ENCODE data around the gene SRGN.

The SRGN gene

DNA sequence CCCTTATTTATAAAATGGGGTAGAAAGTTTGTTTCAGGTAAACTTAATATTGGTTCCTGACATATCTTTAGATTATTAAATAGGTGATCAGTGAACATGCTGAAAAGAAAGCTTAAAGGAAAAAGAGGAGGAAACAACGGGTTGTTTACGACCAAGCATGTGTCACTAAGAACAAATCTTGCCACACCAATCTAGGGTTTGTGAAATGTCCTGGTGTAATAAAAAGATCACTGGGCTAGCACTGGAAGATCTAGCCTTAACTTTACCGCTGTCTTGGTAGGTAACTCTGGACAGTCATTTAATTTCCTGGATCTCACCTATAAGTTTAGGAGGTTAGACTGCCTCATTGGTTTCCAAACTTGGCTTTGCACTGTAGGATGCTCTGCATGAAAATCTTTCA lies 55.1 kb downstream of the SRGN start:
- Histone ChIP-seq H3K27me3 (no peaks in the 10 kb centered on the region), H3K36me3 (no peaks in the 10 kb centered on the region; the same call in 1 of the 2 replicates), H3K9me3 (no peaks in the 10 kb centered on the region), H3K4me1 (no peaks in the 10 kb centered on the region), H3K4me3 (ENCODE audit: low read depth, low read length) (no peak overlapping the region)
- TF ChIP-seq, protein P1, sequence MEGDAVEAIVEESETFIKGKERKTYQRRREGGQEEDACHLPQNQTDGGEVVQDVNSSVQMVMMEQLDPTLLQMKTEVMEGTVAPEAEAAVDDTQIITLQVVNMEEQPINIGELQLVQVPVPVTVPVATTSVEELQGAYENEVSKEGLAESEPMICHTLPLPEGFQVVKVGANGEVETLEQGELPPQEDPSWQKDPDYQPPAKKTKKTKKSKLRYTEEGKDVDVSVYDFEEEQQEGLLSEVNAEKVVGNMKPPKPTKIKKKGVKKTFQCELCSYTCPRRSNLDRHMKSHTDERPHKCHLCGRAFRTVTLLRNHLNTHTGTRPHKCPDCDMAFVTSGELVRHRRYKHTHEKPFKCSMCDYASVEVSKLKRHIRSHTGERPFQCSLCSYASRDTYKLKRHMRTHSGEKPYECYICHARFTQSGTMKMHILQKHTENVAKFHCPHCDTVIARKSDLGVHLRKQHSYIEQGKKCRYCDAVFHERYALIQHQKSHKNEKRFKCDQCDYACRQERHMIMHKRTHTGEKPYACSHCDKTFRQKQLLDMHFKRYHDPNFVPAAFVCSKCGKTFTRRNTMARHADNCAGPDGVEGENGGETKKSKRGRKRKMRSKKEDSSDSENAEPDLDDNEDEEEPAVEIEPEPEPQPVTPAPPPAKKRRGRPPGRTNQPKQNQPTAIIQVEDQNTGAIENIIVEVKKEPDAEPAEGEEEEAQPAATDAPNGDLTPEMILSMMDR (IDR thresholded peaks at IDR 0.05; ENCODE audit: low read depth, low read length), result no peak
- no peak for DNase-seq

DNA sequence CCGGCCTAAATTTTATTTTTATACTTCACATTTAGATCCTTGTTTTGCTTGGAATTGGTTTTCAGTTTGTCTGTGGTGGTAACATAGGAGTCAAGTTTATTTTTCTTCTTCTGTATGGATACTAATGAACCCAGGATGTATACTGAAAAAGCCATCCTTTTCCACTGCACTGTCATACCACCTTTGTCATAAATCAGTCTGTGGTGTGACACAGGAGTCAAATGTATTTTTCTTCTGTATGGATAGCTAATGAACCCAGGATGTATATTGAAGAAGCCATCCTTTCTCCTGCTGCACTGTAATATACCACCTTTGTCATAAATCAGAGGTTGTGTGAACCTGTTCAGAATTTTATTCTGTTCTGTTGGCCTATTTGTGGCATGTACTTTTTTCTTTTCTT lies 57.4 kb downstream of the SRGN start:
- TF ChIP-seq, protein P1 (IDR thresholded peaks at IDR 0.05; ENCODE audit: low read depth, low read length), result no peak
- no peaks in the 10 kb centered on the region for H3K9me3 ChIP-seq
- H3K27me3 ChIP-seq, result no peaks in the 10 kb centered on the region

DNA sequence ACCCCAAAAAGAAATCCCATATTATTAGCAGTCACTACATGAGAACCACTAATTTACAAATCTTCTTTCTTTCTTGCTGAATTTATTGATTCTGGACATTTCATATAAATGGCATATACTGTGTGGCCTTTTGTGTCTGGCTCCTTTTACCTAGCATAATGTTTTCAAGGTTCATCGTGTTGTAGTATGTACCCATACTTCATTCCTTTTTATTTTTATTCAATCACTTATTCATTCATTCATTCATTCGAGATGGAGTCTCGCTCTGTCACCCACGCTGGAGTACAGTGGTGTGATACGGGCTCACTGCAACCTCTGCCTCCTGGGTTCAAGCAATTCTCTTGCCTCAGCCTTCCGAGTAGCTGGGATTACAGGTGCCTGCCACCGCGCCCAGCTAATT lies 58.0 kb downstream of the SRGN start:
- no peaks in the 10 kb centered on the region for H3K27me3 ChIP-seq
- no peaks in the 10 kb centered on the region; the same call in 1 of the 2 replicates for H3K36me3 ChIP-seq
- no peak overlapping the region for H3K4me3 ChIP-seq (ENCODE audit: low read depth, low read length)
- no peaks in the 10 kb centered on the region for H3K9me3 ChIP-seq
- DNase-seq, result no peak
- TF ChIP-seq, protein P1 (IDR thresholded peaks at IDR 0.05; ENCODE audit: low read depth, low read length), result no peak
- H3K4me1 ChIP-seq, result no peaks in the 10 kb centered on the region

More for the DNA sequence above, 57.4 kb downstream of the SRGN start:
- H3K4me3 ChIP-seq (ENCODE audit: low read depth, low read length), result no peak overlapping the region
- no peak for DNase-seq
- no peaks in the 10 kb centered on the region; the same call in 1 of the 2 replicates for H3K36me3 ChIP-seq
- H3K4me1 ChIP-seq, result no peaks in the 10 kb centered on the region

DNA sequence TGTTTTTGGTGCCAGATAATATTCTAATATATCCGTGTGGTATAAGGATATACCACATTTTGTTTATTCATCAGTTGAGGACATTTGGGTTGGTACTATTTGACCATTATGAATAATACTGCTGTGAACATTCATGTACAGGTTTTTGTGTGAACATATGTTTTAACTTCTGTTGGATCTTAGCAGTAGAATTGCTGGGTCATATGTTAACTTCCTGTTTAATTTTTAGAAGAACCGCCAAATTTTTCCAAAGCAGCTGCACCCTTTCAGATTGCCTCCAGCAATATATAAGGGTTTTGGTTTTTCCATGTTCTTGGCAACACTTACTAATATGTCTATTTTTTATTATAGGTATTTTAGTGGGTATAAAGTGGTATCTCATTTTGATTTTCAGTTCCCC lies 58.9 kb downstream of the SRGN start:
- H3K9me3 ChIP-seq, result no peaks in the 10 kb centered on the region
- DNase-seq, result no peak
- no peaks in the 10 kb centered on the region; the same call in 1 of the 2 replicates for H3K36me3 ChIP-seq
- no peak overlapping the region for H3K4me3 ChIP-seq (ENCODE audit: low read depth, low read length)
- no peaks in the 10 kb centered on the region for H3K4me1 ChIP-seq
- no peaks in the 10 kb centered on the region for H3K27me3 ChIP-seq
- TF ChIP-seq, protein P1 (IDR thresholded peaks at IDR 0.05; ENCODE audit: low read depth, low read length), result no peak

DNA sequence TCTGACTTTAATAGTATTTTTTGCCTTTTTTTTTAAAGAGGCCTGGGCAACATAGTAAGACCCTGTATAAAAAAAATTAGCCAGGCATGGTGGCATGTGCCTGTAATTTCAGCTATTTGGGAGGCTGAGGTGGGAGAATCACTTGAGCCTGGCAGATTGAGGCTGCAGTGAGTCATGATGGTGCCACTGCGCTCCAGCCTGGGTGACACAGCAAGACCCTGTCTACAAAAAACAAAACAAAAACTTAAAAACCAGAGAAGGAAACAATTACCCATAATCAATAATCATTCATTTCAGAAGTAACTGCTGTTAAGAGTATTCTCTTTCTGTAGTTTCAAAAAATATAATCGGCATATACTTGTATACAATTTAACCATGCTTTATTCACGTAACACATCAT lies 64.1 kb downstream of the SRGN start:
- no peaks in the 10 kb centered on the region for H3K27me3 ChIP-seq
- no peak overlapping the region for H3K4me3 ChIP-seq (ENCODE audit: low read depth, low read length)
- H3K36me3 ChIP-seq, result no peaks in the 10 kb centered on the region
- no peak for DNase-seq
- H3K4me1 ChIP-seq, result no peaks in the 10 kb centered on the region
- TF ChIP-seq, protein P1 (IDR thresholded peaks at IDR 0.05; ENCODE audit: low read depth, low read length), result no peak
- H3K9me3 ChIP-seq, result no peaks in the 10 kb centered on the region

DNA sequence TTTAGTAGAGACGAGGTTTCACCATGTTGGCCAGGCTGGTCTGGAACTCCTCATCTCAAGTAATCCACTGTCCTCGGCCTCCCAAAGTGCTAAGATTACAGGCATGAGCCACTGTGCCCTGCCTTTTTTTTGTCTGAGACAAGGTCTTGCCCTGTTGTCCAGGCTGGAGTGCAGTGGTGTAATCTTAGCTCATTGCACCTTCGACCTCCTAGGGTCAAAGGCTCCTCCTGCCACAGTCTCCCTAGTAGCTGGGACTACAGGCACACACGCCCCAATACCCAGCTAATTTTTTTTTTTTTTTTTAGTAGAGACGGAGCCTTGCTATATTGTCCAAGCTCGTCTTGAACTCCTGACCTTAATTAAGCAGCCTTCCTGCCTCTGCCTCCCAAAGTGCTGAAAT lies 65.3 kb downstream of the SRGN start:
- Histone ChIP-seq H3K9me3 (no peaks in the 10 kb centered on the region), H3K36me3 (no peaks in the 10 kb centered on the region; the same call in 1 of the 2 replicates), H3K4me1 (no peaks in the 10 kb centered on the region), H3K4me3 (ENCODE audit: low read depth, low read length) (no peak overlapping the region), H3K27me3 (no peaks in the 10 kb centered on the region)
- TF ChIP-seq, protein P1 (IDR thresholded peaks at IDR 0.05; ENCODE audit: low read depth, low read length), result no peak
- DNase-seq, result no peak

Measured in BE2C (cell line).